ENCODE data around the gene KCNQ1OT1.

KCNQ1OT1 gene

DNA sequence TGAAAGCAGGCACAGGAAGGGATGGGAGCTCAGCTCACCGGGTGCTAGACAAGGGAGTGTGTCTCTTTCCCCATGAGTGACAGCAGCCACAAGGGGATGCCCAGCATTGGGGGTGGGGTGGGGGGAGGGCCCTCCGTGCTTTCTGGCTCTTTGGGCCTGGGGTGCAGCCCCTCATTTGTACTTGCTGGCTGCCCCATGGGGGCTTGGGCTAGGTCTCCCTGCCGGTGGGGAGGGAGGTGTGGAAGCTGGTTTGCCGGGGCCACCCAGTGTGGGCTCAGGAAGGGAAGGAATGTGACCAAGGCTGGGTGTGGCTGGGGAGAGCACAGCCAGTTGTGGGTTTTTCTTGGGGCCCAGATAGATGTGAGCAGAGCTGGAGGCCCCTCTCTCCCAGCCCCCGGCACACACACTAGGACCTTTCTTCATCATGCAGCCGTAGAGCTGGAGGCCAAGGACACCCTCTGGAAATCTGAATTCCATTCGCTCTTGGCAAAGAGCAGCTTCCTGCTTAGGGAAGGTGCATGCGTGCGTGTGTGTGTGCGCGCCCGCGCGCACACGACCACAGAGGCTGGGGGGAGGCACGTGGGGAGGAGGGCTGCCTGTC lies 25.8 kb downstream of the KCNQ1OT1 start:
- Histone ChIP-seq H3K36me3 (ENCODE audit: control insufficient read depth, insufficient read depth, low read length) (no peaks in the 10 kb centered on the region), H3K27ac (ENCODE audit: insufficient read depth, low read depth, low read length, poor library complexity, severe bottlenecking) (no peak overlapping the region), H3K9me3 (ENCODE audit: control insufficient read depth, low read length) (no peaks in the 10 kb centered on the region), H3K4me1 (ENCODE audit: control insufficient read depth, insufficient read depth, low read length) (peaks cover 14% of the 10 kb centered on the region), H3K27me3 (ENCODE audit: control insufficient read depth, insufficient read depth, low read length, poor library complexity, severe bottlenecking) (no peaks in the 10 kb centered on the region), H3K4me3 (ENCODE audit: insufficient read depth, low read depth, low read length) (no peak overlapping the region)
- 94 to 95% methylated on average over 16 of the region's 16 CpGs for WGBS, 2 experiments

GRCh38 chr11:2673250-2673610 lies 26.6 kb downstream of the KCNQ1OT1 start:
- Histone ChIP-seq H3K4me1 (ENCODE audit: control insufficient read depth, insufficient read depth, low read length) (peaks cover 14% of the 10 kb centered on the region), H3K36me3 (ENCODE audit: control insufficient read depth, insufficient read depth, low read length) (no peaks in the 10 kb centered on the region), H3K4me3 (ENCODE audit: insufficient read depth, low read depth, low read length) (no peak overlapping the region), H3K9me3 (ENCODE audit: control insufficient read depth, low read length) (no peaks in the 10 kb centered on the region), H3K27me3 (ENCODE audit: control insufficient read depth, insufficient read depth, low read length, poor library complexity, severe bottlenecking) (no peaks in the 10 kb centered on the region), H3K27ac (ENCODE audit: insufficient read depth, low read depth, low read length, poor library complexity, severe bottlenecking) (no peak overlapping the region)
- 87 to 88% methylated on average over 2 of the region's 2 CpGs for WGBS, 2 experiments

DNA sequence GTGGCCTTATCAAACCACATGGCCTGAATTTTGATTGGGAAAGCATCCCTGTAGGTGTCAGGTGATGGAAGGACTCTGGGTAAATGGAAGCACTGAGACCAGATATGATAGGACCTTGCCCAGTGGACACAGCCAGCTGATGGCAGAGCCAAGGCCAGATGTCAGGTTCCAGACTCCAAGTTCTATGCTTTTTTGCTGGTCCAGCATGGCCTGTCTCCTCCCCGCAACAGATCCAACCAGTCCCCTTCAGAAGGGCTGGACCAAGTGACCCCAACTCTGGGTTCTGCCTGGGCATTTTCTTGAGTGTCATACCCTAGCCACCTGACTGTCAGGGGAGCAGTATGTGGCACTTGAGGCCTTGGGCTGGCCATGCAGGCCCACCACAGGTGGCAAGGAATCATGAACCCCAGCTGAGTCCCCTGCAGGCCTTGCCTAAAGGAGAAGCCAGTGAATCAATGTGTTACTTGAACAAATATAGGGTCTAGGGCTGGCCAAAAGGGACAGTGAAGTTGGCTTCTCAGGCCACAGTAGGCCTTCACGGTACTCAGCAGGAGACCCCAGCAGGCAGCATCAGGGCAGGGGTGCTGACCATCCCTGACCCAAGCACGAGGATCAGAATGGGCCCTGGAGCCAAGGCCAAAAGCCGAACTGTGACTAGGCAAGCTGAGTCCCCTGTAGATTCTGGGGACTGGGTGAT lies 27.1 kb downstream of the KCNQ1OT1 start:
- no peaks in the 10 kb centered on the region for H3K27me3 ChIP-seq (ENCODE audit: control insufficient read depth, insufficient read depth, low read length, poor library complexity, severe bottlenecking)

GRCh38 chr11:2671748-2672147 lies 28.0 kb downstream of the KCNQ1OT1 start:
- 93% methylated on average over 3 of the region's 3 CpGs for WGBS, 2 experiments
- H3K36me3 ChIP-seq (ENCODE audit: control insufficient read depth, insufficient read depth, low read length), result no peaks in the 10 kb centered on the region

More for the DNA sequence above, 27.1 kb downstream of the KCNQ1OT1 start:
- no peaks in the 10 kb centered on the region for H3K9me3 ChIP-seq (ENCODE audit: control insufficient read depth, low read length)
- no peaks in the 10 kb centered on the region for H3K36me3 ChIP-seq (ENCODE audit: control insufficient read depth, insufficient read depth, low read length)
- no peak overlapping the region for H3K4me3 ChIP-seq (ENCODE audit: insufficient read depth, low read depth, low read length)
- WGBS, 2 experiments, result 94 to 99% methylated on average over 4 of the region's 4 CpGs
- H3K4me1 ChIP-seq (ENCODE audit: control insufficient read depth, insufficient read depth, low read length), result peaks cover 14% of the 10 kb centered on the region
- H3K27ac ChIP-seq (ENCODE audit: insufficient read depth, low read depth, low read length, poor library complexity, severe bottlenecking), result no peak overlapping the region

GRCh38 chr11:2670541-2671100 lies 29.2 kb downstream of the KCNQ1OT1 start:
- Histone ChIP-seq H3K4me1 (ENCODE audit: control insufficient read depth, insufficient read depth, low read length) (peaks cover 13% of the 10 kb centered on the region), H3K27ac (ENCODE audit: insufficient read depth, low read depth, low read length, poor library complexity, severe bottlenecking) (no peak overlapping the region), H3K36me3 (ENCODE audit: control insufficient read depth, insufficient read depth, low read length) (no peaks in the 10 kb centered on the region), H3K4me3 (ENCODE audit: insufficient read depth, low read depth, low read length) (no peak overlapping the region), H3K27me3 (ENCODE audit: control insufficient read depth, insufficient read depth, low read length, poor library complexity, severe bottlenecking) (no peaks in the 10 kb centered on the region), H3K9me3 (ENCODE audit: control insufficient read depth, low read length) (no peaks in the 10 kb centered on the region)
- 94 to 97% methylated on average over 1 of the region's 1 CpG for WGBS, 2 experiments

More at GRCh38 chr11:2671748-2672147, 28.0 kb downstream of the KCNQ1OT1 start:
- Histone ChIP-seq H3K27me3 (ENCODE audit: control insufficient read depth, insufficient read depth, low read length, poor library complexity, severe bottlenecking) (no peaks in the 10 kb centered on the region), H3K9me3 (ENCODE audit: control insufficient read depth, low read length) (no peaks in the 10 kb centered on the region), H3K27ac (ENCODE audit: insufficient read depth, low read depth, low read length, poor library complexity, severe bottlenecking) (no peak overlapping the region), H3K4me3 (ENCODE audit: insufficient read depth, low read depth, low read length) (no peak overlapping the region), H3K4me1 (ENCODE audit: control insufficient read depth, insufficient read depth, low read length) (peaks cover 14% of the 10 kb centered on the region)

- peaks cover 5% of the 10 kb centered on the region for H3K4me1 ChIP-seq (ENCODE audit: control insufficient read depth, insufficient read depth, low read length)
- H3K27me3 ChIP-seq (ENCODE audit: control insufficient read depth, insufficient read depth, low read length, poor library complexity, severe bottlenecking), result no peaks in the 10 kb centered on the region
- H3K4me3 ChIP-seq (ENCODE audit: insufficient read depth, low read depth, low read length), result no peak overlapping the region
- WGBS, 2 experiments, result 95 to 96% methylated on average over 8 of the region's 8 CpGs
- no peaks in the 10 kb centered on the region for H3K9me3 ChIP-seq (ENCODE audit: control insufficient read depth, low read length)
- no peak overlapping the region for H3K27ac ChIP-seq (ENCODE audit: insufficient read depth, low read depth, low read length, poor library complexity, severe bottlenecking)
- H3K36me3 ChIP-seq (ENCODE audit: control insufficient read depth, insufficient read depth, low read length), result no peaks in the 10 kb centered on the region
Measured at GRCh38 chr11:2669634-2670469, 29.9 kb downstream of the KCNQ1OT1 start.

GRCh38 chr11:2668876-2669275 lies 30.9 kb downstream of the KCNQ1OT1 start:
- Histone ChIP-seq H3K27ac (ENCODE audit: insufficient read depth, low read depth, low read length, poor library complexity, severe bottlenecking) (no peak overlapping the region), H3K36me3 (ENCODE audit: control insufficient read depth, insufficient read depth, low read length) (no peaks in the 10 kb centered on the region), H3K4me1 (ENCODE audit: control insufficient read depth, insufficient read depth, low read length) (peaks cover under 1% of the 10 kb centered on the region), H3K27me3 (ENCODE audit: control insufficient read depth, insufficient read depth, low read length, poor library complexity, severe bottlenecking) (no peaks in the 10 kb centered on the region), H3K4me3 (ENCODE audit: insufficient read depth, low read depth, low read length) (no peak overlapping the region), H3K9me3 (ENCODE audit: control insufficient read depth, low read length) (no peaks in the 10 kb centered on the region)
- WGBS, 2 experiments, result 94% methylated on average over 5 of the region's 5 CpGs

GRCh38 chr11:2667940-2668339 lies 31.9 kb downstream of the KCNQ1OT1 start:
- Histone ChIP-seq H3K4me3 (ENCODE audit: insufficient read depth, low read depth, low read length) (no peak overlapping the region), H3K4me1 (ENCODE audit: control insufficient read depth, insufficient read depth, low read length) (no peaks in the 10 kb centered on the region), H3K27ac (ENCODE audit: insufficient read depth, low read depth, low read length, poor library complexity, severe bottlenecking) (no peak overlapping the region), H3K27me3 (ENCODE audit: control insufficient read depth, insufficient read depth, low read length, poor library complexity, severe bottlenecking) (no peaks in the 10 kb centered on the region), H3K36me3 (ENCODE audit: control insufficient read depth, insufficient read depth, low read length) (no peaks in the 10 kb centered on the region), H3K9me3 (ENCODE audit: control insufficient read depth, low read length) (no peaks in the 10 kb centered on the region)
- WGBS, 2 experiments, result 93 to 97% methylated on average over 2 of the region's 2 CpGs

- H3K27ac ChIP-seq (ENCODE audit: insufficient read depth, low read depth, low read length, poor library complexity, severe bottlenecking), result no peak overlapping the region
- 88 to 91% methylated on average over 15 of the region's 15 CpGs for WGBS, 2 experiments
Measured at GRCh38 chr11:2666828-2667570, 32.8 kb downstream of the KCNQ1OT1 start.

More at GRCh38 chr11:2666828-2667570, 32.8 kb downstream of the KCNQ1OT1 start:
- H3K36me3 ChIP-seq (ENCODE audit: control insufficient read depth, insufficient read depth, low read length), result no peaks in the 10 kb centered on the region
- no peaks in the 10 kb centered on the region for H3K9me3 ChIP-seq (ENCODE audit: control insufficient read depth, low read length)
- H3K27me3 ChIP-seq (ENCODE audit: control insufficient read depth, insufficient read depth, low read length, poor library complexity, severe bottlenecking), result no peaks in the 10 kb centered on the region
- no peak overlapping the region for H3K4me3 ChIP-seq (ENCODE audit: insufficient read depth, low read depth, low read length)
- no peaks in the 10 kb centered on the region for H3K4me1 ChIP-seq (ENCODE audit: control insufficient read depth, insufficient read depth, low read length)

Data from ectodermal cell (in vitro differentiated cells).